ENCODE data around the gene DOK3.
"Not testable (repeated sequence)": the region's sequence is repeated elsewhere in the genome, so short reads cannot be mapped to it uniquely, and the experiment has no call there.

Gene DOK3

DNA sequence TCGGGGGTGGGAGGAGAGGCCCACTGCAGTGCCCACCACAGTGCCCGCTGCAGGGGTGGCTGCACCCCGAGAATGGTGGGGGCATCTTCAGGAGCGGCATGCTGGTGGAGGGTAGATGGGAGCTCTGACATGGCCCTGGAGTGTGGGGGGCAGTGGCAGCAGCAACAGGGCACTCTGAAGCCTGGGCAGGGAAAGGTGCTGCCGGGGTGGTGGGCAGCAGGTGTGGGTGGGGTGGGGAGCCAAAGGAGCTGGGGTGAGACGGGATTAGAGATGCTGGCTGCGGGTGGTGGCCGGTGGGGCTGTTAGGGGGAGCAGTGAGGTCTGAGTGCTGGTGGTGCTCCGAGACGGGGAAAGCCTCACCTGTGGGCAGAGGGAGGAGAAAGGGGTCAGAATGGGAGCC, 26.8 kb upstream of the DOK3 start:
- DNase-seq (ENCODE audit: extremely low read depth, low read depth): no peak
- TF ChIP-seq, protein P1, sequence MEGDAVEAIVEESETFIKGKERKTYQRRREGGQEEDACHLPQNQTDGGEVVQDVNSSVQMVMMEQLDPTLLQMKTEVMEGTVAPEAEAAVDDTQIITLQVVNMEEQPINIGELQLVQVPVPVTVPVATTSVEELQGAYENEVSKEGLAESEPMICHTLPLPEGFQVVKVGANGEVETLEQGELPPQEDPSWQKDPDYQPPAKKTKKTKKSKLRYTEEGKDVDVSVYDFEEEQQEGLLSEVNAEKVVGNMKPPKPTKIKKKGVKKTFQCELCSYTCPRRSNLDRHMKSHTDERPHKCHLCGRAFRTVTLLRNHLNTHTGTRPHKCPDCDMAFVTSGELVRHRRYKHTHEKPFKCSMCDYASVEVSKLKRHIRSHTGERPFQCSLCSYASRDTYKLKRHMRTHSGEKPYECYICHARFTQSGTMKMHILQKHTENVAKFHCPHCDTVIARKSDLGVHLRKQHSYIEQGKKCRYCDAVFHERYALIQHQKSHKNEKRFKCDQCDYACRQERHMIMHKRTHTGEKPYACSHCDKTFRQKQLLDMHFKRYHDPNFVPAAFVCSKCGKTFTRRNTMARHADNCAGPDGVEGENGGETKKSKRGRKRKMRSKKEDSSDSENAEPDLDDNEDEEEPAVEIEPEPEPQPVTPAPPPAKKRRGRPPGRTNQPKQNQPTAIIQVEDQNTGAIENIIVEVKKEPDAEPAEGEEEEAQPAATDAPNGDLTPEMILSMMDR (IDR thresholded peaks at IDR 0.05; ENCODE audit: low read depth, low read length): no peak

DNA sequence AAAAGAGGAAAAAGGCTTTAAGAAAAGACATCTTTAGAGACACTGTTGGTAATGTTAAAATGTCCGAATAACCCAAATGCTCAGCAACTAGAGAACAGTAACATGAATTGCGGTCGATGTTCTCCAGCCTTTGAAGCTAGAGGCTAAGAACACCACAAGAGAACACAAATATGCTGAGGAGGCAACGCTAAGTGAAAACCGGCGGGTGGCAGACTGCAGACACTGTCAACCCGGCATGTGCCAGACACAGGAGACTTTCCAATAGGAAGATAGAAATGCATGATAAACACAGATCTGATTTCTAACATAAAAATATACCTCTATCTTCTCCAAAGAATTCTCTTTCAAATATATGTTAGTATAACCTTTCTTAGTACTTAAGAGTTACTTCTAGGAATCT, 25.5 kb upstream of the DOK3 start:
- TF ChIP-seq, protein P1 (IDR thresholded peaks at IDR 0.05; ENCODE audit: low read depth, low read length): no peak
- no peak for DNase-seq (ENCODE audit: extremely low read depth, low read depth)

DNA sequence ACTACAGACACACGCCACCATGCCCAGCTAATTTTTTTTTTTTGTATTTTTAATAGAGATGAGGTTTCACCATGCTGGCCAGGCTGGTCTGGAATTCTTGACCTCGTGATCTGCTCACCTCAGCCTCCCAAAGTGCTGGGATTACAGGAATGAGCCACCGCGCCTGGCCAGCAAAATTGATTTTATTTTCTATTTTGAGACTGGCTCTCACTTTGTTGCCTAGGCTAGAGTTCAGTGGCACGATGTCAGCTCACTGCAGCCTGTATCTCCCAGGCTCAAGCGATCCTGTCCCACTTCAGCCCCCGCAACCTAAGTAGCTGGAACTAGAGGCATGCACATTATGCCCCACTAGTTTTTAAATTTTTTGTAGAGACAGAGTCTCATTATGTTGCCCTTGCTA, 24.8 kb upstream of the DOK3 start:
- DNase-seq (ENCODE audit: extremely low read depth, low read depth): not testable (repeated sequence)

DNA sequence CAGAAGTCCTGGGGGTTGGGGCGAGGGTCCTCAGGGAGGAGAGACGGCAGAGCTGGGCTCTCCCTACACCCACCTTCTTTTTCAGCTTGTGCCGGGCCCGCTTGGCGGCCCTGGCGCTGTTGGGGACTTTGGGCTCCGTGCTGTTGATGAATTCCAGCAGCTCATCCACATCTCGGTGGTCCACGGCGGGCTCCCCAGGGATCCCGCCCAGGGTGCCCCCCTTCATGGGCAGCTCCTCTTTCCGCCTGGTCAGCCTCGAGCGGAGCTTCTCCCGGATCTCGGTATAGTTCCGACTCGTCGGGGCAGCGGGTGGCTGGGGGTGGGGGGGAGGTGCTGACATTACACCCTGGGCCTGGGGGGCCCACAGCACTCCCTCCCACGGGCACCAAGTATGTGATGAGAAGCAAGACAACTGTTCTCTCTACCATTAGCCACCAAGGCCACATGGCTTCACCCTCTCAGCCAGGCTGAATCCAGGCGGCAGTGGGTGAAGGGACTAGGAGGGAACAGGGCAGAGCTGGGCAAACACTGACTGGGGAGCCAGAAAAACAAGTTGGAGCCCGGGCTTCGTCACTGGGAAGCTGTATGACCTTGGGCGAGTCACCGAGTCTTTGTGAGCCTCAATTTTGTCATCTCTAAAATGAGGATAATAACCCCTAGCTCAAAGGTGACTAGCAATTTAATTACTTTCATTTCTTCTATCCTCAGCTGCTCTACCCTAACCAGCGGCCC, 21.7 kb upstream of the DOK3 start:
- TF ChIP-seq, protein P1 (IDR thresholded peaks at IDR 0.05; ENCODE audit: low read depth, low read length): no peak
- DNase-seq (ENCODE audit: extremely low read depth, low read depth): no peak

DNA sequence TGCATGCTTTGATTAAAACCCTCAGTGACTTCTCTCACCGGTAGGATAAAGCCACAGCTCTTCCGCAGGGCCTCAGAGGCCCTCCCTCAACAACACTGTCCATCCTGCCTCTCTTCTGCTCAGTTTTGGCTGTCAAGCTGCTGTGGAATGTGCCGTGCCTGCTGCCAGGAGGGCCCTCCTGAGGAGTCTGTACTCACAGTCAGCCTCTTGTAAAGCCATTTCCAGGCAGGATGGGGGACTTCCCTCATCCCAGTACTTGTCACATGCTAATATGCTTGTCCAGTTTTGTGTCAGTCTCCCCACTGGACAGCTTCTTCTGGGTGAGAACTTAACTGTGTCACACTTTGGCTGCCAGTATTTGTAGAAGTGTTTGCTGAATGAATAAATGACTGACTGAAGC, 21.0 kb upstream of the DOK3 start:
- TF ChIP-seq, protein P1 (IDR thresholded peaks at IDR 0.05; ENCODE audit: low read depth, low read length): no peak
- no peak for DNase-seq (ENCODE audit: extremely low read depth, low read depth)

DNA sequence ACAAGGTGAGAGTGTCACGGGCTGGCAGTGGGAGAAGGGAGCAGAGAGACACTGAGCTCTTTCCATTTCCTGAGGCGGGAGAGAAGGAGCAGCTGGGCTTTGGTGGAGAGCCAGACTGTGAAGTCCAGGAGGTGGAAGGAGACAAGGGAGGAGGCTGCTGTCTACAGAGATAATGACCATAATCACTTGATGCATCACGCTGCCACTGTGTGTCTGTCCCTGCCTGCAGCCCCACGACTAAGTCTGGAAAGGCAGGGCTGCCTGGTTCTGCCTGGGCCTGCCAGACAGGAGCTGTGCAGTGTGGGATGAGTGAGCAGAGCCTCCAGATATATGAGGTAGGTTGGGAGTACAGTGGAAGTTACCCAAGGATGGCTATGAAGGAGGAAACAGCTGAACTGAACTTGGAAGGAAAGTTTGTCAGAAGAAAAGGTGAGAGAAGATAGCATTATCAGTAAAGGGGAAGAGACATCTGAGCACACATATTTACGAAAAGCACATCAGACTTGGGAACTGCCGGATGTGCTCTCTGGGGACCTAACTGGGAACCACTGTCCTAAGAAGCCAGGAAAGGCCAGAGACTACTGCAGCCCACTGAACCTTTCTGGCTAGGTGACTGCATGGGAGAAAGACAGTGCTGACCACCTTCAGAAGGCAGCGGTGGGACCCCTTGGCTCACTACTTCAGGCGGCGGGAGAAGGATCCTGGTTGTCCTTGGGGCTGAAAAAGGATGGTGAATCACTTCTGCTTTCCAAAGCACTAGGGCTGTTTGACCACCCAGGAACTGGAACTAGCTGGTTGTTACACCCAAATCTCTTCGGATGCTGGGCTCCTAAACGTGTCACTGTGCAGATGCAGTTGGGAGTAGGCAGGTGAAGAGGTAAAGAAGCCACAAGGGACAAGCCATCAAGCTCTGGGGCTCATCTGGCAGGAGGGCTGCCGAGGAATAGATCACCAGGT, 19.9 kb upstream of the DOK3 start:
- no peak for DNase-seq (ENCODE audit: extremely low read depth, low read depth)
- TF ChIP-seq, protein P1 (IDR thresholded peaks at IDR 0.05; ENCODE audit: low read depth, low read length): no peak

DNA sequence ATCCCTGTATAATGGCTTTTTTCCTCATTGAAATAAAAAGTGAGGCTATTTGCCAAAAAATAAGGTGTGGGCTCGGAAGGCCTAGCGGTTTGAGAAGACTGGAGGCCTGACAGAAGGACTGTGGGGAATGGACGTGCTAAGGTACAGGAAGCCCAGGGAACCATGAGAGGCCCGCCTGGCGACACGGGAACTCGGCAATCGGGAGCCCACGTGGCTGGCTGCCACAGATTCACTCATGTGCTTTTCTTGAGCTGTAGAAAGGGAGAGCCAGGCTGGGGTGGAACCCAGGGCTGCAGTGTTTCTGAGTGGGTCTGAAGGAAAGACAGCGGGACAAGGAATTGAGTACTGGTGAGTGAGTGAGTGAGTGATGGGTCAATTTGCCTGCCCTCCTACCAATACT, 19.0 kb upstream of the DOK3 start:
- no peak for DNase-seq (ENCODE audit: extremely low read depth, low read depth)

More for the DNA sequence above, 19.0 kb upstream of the DOK3 start:
- TF ChIP-seq, protein P1 (IDR thresholded peaks at IDR 0.05; ENCODE audit: low read depth, low read length): no peak
